Mucosa of rectum (tissue), 2 donors: Measurements from ENCODE around the gene RTP4.

Experiments
- H3K27ac ChIP-seq, 2 donors: one replicate each; pipeline ENCODE4 v1.7.0; 2013; ENCODE audit warnings: inconsistent platforms in 2 of 2, low read depth in 2 of 2, low read length in 2 of 2
- H3K27me3 ChIP-seq, 2 donors: one replicate each; pipeline ENCODE4 v1.7.0; 2013; ENCODE audit warnings: low read length in 2 of 2; ENCODE audit not compliant: control insufficient read depth in 2 of 2, insufficient read depth in 2 of 2
- H3K36me3 ChIP-seq, 2 donors: one replicate each; pipeline ENCODE4 v1.7.0; 2013; ENCODE audit warnings: low read length in 2 of 2; ENCODE audit not compliant: control insufficient read depth in 2 of 2, insufficient read depth in 2 of 2
- H3K4me1 ChIP-seq, 2 donors: one replicate each; pipeline ENCODE4 v1.7.0; 2013; ENCODE audit warnings: low read length in 2 of 2, mild to moderate bottlenecking in 1 of 2; ENCODE audit not compliant: control insufficient read depth in 2 of 2, insufficient read depth in 2 of 2
- H3K4me3 ChIP-seq, 2 donors: one replicate each; pipeline ENCODE4 v1.7.0; 2013; ENCODE audit warnings: low read length in 2 of 2
- H3K9ac ChIP-seq, 2 donors: one replicate each; pipeline ENCODE4 v1.7.0; 2013; ENCODE audit warnings: low read length in 2 of 2, low read depth in 1 of 2, mild to moderate bottlenecking in 1 of 2
- H3K9me3 ChIP-seq, 2 donors: one replicate each; pipeline ENCODE4 v1.7.0; 2013; ENCODE audit warnings: low read length in 2 of 2; ENCODE audit not compliant: control insufficient read depth in 2 of 2
- donor health status: healthy.
- donor health status: Normal muscosa, but diverticular disease.

The RTP4 gene

DNA sequence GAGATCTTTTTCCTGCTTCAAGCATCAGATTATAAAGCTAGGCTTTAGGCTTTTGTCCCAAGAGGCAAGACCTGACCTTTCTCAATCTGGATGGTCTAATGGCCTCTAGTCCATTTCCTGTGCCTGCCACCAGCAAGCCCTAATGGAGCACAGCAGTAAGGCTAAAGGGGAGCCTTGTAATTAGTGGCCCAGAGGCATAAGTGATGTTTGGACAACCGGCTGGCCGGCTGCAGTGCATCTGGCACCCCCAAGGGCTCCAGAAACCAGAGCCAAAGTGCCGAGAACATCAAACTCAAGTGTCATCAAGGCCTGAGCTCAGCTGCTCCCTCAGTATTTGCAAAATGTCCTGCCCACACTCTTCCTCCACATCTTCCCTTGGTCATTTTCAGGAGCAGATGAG is 31.9 kb upstream of the RTP4 start:
- H3K9ac ChIP-seq: no peak overlapping the region
- H3K4me1 ChIP-seq: no peaks in the 10 kb centered on the region
- no peak overlapping the region for H3K4me3 ChIP-seq
- peaks cover 0 to 4% of the 10 kb centered on the region in 2 donors for H3K27me3 ChIP-seq
- no peak overlapping the region for H3K27ac ChIP-seq
- H3K9me3 ChIP-seq: no peaks in the 10 kb centered on the region
- no peaks in the 10 kb centered on the region for H3K36me3 ChIP-seq

DNA sequence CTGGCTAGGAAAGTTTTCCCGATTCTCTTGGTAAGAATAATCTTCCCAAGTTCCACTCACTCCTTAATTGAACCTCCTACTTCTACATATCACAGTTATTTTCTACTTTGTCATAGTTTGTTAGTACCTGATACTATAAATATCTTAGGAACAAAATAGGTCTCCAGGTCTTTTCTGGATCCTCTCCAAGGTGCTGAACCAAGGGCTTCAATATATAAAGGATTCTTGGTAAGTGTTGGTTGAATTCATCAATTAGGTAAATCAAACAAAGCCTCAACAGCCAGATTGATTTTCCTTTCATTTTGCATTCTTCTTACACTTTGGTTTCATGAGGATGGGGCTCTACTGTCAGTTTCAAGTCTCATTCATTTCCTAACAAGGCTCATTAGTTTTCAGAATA is 27.6 kb upstream of the RTP4 start:
- no peaks in the 10 kb centered on the region for H3K36me3 ChIP-seq
- H3K4me3 ChIP-seq: no peak overlapping the region
- no peak overlapping the region for H3K9ac ChIP-seq
- no peaks in the 10 kb centered on the region for H3K9me3 ChIP-seq
- H3K27me3 ChIP-seq: no peaks in the 10 kb centered on the region
- H3K4me1 ChIP-seq: no peaks in the 10 kb centered on the region
- no peak overlapping the region for H3K27ac ChIP-seq

DNA sequence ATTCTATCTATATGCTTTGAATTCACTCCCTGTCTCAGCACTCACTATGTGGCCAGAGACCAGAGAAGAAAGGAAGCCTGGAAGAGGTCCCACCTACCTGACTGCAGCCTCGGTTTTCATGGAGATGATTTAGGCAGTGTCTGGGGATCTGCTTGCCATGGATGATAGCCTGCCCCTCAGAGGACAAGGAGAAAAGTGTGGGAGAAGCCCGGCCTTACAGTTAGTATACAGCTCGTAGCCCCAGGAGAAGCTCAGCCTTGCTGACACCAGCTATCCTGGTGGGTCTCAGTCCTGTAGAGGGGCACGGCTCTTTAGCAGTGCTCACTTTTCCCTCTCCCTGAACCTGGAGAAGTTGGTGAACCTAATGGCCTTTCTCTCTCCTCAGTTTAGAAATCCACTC is 25.9 kb upstream of the RTP4 start:
- Histone ChIP-seq H3K4me3 (no peak overlapping the region), H3K9me3 (no peaks in the 10 kb centered on the region), H3K4me1 (no peaks in the 10 kb centered on the region), H3K27me3 (no peaks in the 10 kb centered on the region), H3K36me3 (no peaks in the 10 kb centered on the region), H3K27ac (no peak overlapping the region), H3K9ac (no peak overlapping the region)

- no peaks in the 10 kb centered on the region for H3K4me1 ChIP-seq
- no peak overlapping the region for H3K9ac ChIP-seq
- no peak overlapping the region for H3K27ac ChIP-seq
- H3K36me3 ChIP-seq: no peaks in the 10 kb centered on the region
- H3K9me3 ChIP-seq: no peaks in the 10 kb centered on the region
- H3K4me3 ChIP-seq: no peak overlapping the region
- H3K27me3 ChIP-seq: no peaks in the 10 kb centered on the region
Observed at GRCh38 chr3:187343670-187344069, 24.5 kb upstream of the RTP4 start.

GRCh38 chr3:187352581-187353575 is 15.3 kb upstream of the RTP4 start:
- Histone ChIP-seq H3K27ac (peak overlapping the region in 1 of 2 donors; percentile 9), H3K4me3 (peak overlapping the region in 1 of 2 donors; percentile 14), H3K4me1 (peaks cover 7 to 8% of the 10 kb centered on the region in 2 donors), H3K27me3 (no peaks in the 10 kb centered on the region), H3K9ac (no peak overlapping the region), H3K36me3 (no peaks in the 10 kb centered on the region), H3K9me3 (no peaks in the 10 kb centered on the region)

GRCh38 chr3:187358068-187358467 is 10.1 kb upstream of the RTP4 start:
- no peaks in the 10 kb centered on the region for H3K27me3 ChIP-seq
- H3K27ac ChIP-seq: no peak overlapping the region
- H3K9ac ChIP-seq: no peak overlapping the region
- H3K4me3 ChIP-seq: no peak overlapping the region
- peaks cover under 1 to 2% of the 10 kb centered on the region in 2 donors for H3K4me1 ChIP-seq
- H3K36me3 ChIP-seq: no peaks in the 10 kb centered on the region
- no peaks in the 10 kb centered on the region for H3K9me3 ChIP-seq

DNA sequence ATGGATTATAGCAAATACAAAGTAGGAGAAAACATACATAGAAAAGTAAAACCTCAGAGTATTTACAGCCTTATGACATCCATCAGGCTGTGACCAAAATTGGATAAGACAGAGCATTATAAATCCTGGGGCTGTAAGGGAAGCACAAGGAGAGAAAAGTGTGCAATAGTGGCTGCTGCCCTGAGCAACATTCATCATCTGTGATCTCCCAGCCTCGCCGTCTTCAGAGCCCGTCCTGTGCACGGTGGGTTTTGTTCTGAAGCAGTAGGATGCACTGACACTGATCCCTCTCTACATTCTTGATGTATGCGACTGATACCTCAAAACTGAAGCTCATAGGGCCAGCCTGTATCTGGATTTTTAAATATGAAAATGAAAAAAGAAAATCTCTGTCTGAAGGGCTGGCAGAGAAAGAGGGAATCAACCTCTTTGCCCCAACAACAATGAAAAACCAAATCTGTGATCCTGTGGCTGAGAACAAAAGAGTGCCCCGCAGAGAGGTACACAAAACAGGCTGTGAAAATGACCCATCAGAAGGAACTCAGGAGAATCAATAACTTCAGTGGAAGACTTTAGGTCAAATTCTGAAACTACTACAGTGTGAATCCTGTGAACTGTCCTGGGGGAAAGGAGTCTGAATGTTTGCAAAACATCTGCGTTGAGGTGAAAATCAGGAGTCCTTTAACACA is 8.2 kb upstream of the RTP4 start:
- H3K4me3 ChIP-seq: no peak overlapping the region
- H3K4me1 ChIP-seq: no peaks in the 10 kb centered on the region
- H3K27ac ChIP-seq: no peak overlapping the region
- H3K36me3 ChIP-seq: no peaks in the 10 kb centered on the region
- no peaks in the 10 kb centered on the region for H3K27me3 ChIP-seq
- no peaks in the 10 kb centered on the region for H3K9me3 ChIP-seq
- no peak overlapping the region for H3K9ac ChIP-seq

DNA sequence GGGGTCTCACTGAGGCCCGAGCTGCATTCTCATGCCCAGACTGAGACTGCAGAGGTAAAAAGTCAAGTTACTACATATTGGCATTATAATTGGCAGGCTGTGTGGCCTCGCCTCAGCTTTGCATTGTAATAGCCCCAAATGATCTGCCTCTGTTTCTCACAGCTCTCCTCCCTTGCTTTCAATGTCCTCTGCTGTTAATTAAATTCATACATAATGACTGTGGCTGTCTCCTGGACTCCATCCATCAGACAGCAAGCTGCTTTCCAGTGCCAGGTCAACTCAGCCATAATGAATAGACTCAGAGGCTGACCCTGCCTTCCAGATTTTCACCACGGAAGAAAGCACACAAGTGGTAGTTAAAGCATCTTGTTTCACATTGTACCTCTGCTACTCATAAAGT is 7.6 kb upstream of the RTP4 start:
- Histone ChIP-seq H3K27ac (no peak overlapping the region), H3K9me3 (no peaks in the 10 kb centered on the region), H3K36me3 (no peaks in the 10 kb centered on the region), H3K9ac (no peak overlapping the region), H3K27me3 (no peaks in the 10 kb centered on the region), H3K4me1 (no peaks in the 10 kb centered on the region), H3K4me3 (no peak overlapping the region)

DNA sequence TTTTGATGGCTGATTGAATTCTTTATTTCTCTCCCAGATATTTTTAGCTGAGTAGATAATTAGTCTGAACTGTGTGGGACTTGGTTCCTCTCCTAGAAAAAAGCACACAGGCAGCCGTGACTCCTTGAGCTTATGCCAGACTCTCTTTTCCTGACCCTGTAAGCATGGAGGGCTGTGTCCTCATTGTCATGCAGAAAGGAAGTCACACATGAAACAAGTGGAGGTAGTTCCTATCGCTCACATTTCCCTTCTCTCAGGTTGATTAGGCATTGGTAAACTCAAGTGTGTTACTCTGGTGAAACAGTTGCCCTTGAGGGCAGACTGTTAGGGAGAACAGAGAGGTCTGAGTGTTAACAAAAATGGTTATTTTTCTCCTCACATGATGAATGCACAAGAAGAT is 6.3 kb upstream of the RTP4 start:
- no peaks in the 10 kb centered on the region for H3K36me3 ChIP-seq
- no peak overlapping the region for H3K27ac ChIP-seq
- H3K9me3 ChIP-seq: no peaks in the 10 kb centered on the region
- no peaks in the 10 kb centered on the region for H3K27me3 ChIP-seq
- no peaks in the 10 kb centered on the region for H3K4me1 ChIP-seq
- H3K9ac ChIP-seq: no peak overlapping the region
- no peak overlapping the region for H3K4me3 ChIP-seq

DNA sequence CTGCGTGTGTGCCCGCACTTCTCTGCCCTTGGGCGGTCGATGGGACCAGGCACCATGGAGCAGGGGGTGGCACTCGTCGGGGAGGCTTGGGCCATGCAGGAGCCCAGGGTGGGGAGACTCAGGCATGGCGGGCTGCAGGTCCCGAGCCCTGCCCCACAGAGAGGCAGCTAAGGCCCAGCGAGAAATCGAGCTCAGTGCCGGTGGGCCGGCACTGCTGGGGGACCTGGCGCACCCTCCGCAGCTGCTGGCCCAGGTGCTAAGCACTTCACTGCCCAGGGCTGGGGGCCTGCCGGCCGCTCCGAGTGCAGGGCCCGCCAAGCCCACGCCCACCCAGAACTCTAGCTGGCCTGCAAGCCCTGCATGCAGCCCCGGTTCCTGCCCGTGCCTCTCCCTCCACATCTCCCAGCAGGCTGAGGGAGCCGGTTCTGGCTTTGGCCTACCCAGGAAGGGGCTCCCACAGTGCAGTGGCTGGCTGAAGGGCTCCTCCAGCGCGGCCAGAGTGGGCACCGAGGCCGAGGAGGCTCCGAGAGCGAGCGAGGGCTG is 553 bp upstream of the RTP4 start:
- H3K27ac ChIP-seq: peak overlapping the region; percentile 88 to 92
- peaks cover 4% of the 10 kb centered on the region in 2 donors for H3K4me1 ChIP-seq
- H3K27me3 ChIP-seq: no peaks in the 10 kb centered on the region
- peak overlapping the region; percentile 85 to 96 for H3K9ac ChIP-seq
- H3K4me3 ChIP-seq: peak overlapping the region; percentile 76 to 95
- H3K36me3 ChIP-seq: peaks cover 5 to 13% of the 10 kb centered on the region in 2 donors
- H3K9me3 ChIP-seq: no peaks in the 10 kb centered on the region
